HG02938 (cell line): Measurements from ENCODE around the gene SLC7A14.

ENCODE experiments used
- ATAC-seq: cut with Tn5 transposase; IDR thresholded peaks from one replicate; pipeline ENCODE4 v1.9.1; 2021; ENCODE audit warnings: mild to moderate bottlenecking, moderate library complexity; ENCODE audit not compliant: unreplicated experiment

Gene SLC7A14

DNA sequence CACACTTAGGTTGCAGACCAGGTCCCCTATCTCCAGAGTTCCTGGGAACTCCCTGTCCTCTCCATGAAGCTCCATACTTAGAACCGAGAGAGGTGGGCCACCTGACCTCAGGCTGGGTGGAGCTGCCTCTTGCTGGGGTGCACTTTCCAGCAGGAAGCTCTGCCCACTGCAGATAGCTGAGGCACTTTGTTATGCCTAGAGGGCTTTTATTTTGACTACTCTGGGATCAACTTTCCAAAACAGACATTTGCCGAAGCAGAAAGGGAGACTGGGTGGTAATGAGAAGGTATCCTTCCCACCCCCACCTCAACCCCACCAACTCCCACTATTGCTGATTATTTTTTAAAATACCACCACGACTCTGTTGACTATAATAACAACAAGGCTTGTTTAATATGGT, 112.5 kb downstream of the SLC7A14 start:
- no peak for ATAC-seq

DNA sequence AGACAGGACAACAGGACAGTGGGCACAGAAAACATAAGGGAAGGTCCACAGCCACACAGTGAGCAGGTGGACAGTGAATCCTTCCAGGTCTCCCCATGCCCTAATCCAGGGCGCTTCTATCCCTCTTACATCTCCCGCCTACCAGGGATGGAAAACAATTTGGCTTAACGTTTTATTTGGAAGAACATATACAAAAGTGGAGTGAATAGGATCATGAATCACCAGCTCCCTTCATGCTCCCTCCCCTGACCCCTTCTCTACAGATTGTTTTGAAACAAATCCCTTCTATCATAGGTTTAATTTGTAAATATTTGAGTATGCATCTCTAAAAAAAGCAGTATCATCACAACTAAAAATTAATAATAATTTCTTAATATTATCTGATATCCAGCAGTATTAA, 114.7 kb downstream of the SLC7A14 start:
- ATAC-seq = no peak

DNA sequence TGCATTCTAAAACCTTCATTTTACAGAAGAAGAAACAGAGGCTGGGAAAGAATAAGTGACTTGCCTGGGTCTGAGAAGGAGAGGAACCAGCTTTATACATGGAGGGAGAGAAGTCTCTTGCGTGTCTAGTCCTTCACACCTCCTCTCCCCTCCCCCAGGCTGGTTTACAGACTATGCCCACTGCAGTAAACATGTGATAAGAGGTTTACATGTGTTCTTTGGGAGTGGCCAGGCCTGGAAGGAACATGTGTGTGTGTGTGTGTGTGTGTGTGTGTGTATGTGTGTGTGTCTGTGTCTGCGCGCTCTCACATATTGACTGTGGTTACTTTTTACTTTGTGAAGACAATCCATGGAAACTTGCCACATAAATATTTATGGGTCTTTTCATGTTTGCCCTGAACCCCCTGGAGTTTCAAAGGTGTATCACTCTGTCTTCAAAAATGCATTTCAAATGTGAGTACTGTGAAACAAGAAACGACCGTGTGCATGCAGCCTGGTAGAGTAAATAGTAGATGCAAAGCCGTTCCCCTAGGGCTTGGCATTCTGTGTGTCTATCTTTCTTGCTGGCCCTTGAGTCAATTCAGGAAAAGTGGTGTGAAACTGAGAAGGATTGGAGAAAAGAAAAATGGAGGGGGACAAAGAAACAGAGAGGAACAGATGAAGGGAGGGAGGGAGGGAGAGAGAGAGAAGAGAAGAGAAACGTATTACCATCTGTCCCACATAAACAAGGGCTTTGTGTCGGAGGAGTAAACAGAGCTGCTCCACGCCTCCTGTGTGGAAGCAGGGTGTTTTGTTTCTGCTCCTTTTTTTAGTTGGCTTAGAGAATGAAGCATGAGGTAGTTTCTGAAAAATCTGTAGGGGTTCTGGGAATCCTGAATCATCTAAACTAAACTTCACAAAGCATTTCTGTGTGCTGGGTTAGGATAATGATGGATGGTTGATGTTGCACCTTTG, 115.5 kb downstream of the SLC7A14 start:
- no peak for ATAC-seq

DNA sequence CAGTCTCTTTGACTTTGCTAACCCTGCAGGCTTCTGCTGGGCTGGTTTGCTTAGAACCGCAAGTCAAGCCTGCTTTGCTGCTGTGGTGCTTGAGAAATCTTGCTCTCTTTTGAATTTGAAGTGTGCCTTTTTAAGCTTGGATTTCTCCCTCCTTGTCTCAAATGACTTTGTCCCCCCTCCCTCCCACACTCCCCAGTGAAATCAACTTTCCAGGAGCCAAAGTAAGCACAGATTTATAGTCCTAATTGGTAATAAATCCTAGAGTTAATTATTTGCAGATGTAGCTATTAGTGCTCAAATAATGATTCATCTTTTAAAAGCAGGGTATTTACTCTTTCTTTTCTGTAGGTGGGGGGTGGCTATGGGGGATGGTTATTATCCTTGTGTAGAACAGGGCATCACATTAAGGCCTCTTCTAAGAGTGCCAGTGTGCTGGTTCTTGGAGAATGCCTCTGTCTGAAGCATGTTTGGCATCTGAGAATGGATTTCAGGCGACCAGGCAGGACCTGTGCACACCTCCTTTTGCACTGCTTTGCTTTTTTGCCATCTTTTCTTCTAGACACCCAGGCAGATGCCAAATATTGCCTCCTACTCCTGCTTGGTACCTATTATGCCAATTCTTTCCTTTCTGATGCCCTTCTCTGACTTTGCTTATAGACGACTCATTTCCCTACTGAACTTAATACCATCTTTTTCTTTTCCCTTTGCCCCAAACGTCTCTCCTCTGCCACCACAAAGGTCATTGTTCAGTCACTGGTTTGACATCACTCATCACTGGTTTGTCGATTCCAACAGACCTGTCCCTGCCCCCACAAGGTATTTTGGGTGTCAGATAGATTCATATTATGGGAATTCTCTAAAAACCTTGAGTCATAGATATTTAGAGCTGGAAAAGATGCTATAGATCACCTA, 116.5 kb downstream of the SLC7A14 start:
- no peak for ATAC-seq

DNA sequence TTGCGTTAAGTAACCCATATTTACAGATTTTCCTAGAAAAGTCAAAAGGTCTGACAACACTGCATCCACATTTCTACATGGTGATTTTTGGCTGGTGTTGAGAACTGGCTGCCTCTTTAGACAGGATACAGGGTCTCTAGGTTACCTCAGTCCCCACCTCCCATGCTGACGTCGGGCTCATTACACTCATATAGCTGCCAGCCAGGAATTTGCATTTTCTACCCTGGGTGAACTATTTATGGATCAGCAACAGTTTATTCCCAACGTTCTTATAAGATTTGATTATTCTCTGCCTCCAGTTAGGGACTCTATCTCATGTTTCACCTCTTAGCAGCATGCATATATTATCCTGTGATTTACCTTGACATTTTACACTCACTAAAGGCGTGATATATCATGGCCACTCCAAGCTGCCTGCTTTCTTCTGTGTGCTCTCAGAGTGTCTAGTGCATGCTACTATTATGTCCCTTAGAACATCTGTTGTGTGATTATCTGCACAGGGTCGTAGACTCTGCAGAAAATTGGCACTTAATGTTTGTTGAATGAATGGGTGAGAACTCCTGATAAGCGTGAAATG, 118.2 kb downstream of the SLC7A14 start:
- no peak for ATAC-seq

DNA sequence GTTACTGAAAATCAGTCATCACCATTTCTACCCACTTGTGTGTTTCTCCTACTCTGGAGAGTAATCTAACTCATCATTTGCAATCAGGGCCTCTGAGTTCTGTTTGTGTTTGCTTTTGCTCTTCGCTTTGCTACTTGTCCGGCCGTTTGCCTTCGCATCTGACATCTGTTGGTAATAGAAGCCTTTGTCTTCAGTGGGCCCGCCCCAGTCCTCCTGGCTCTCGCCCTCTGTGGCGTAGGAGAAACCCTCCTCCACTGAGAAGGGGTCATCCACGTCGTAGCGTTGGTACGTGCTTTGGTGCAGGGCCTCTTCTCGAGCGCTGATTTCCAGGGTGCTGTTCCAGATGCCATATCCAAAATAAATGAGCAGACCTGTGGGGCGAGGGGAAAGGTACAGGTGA, 118.9 kb downstream of the SLC7A14 start:
- no peak for ATAC-seq

DNA sequence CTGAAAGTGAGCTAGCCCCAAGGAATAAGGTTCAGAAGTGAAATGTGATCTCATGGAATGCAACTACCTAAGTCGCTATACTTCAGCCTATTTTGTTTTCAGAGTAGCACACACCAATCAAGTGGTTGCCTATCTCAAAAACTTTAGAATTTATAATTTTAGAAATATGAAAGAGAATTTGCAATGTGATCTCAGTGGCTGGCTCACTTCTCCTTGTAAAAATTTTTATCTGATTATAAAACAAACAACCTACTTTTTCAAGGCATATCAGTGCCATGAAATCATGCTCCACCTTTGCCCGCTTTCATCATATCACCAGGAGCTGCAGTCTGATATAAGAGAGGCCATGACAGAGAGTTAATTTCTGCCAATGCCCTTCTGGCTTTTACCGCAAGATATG, 119.9 kb downstream of the SLC7A14 start:
- no peak for ATAC-seq

DNA sequence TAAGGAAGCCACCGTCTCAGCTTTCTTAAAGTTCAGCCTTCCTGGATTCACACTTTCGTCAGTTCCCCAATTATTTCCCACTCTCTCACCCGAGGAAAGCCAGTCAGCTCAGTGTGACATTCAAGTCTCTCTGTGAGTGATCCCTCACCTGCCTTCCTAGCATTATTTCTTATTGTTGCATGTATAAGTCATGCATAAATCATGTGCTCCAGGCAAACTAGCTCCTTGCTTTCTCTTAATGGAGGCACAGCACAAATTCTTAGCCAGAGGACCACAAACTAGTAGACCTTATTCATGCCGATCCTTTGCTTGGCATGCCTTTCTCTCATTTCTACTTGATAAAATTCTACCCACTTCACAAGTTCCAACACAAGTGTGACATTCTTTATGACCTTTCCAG, 122.9 kb downstream of the SLC7A14 start:
- ATAC-seq = no peak

DNA sequence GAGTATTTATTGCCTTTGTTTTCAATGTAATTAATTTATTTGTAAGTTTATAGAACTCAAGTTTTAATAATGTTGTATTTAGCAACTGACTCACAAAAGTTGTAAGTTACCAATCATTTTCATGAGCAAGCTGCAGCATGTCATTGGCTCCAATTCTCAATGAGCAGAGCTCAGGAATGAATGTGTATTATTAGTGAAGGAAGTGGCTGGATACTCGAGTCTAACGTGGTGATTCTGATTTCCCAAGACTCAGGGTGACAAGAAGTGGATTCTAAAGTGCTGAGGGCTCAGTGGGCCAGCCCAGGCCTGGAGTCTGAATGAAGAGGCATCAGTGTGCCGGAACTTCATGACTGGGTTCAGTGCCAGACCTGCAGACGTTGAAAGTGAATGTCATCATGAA, 127.6 kb downstream of the SLC7A14 start:
- ATAC-seq = no peak

DNA sequence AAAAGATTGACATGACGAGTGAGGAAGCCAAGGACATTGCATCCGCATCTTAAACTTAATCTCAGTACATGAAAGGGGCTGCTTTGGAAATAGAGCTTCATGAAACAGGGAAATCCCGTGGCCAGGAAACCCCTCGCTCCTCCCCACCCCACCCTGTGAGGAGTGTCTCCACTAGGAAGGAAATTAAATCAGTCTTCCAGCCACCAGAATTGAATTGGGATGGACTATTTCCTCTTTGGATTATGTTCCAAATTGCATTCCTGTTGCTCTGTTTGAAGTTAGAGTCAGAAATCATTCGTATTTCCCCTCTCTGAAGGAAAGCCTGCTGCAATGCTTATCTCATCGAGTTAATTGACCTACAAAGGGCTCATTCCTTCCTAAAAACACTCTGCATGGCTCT, 131.4 kb downstream of the SLC7A14 start:
- ATAC-seq = no peak

DNA sequence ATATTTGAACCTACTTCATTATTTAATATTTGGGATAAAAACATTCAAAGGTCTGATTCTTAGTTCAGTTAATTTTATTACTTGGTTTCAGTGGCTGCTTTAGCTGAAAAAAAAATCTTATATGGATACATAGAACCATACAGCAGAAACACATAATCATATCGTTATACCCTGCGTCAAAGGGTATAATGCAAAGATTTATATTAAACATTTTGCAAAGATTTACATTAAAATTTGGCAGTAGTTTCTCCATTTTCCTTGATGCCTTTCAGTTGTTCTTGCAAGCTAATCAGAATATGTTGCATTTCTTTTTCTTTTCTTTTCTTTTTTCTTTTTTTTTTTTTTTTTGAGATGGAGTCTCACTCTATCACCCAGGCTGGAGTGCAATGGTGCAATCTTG, 135.8 kb downstream of the SLC7A14 start:
- ATAC-seq = no peak

DNA sequence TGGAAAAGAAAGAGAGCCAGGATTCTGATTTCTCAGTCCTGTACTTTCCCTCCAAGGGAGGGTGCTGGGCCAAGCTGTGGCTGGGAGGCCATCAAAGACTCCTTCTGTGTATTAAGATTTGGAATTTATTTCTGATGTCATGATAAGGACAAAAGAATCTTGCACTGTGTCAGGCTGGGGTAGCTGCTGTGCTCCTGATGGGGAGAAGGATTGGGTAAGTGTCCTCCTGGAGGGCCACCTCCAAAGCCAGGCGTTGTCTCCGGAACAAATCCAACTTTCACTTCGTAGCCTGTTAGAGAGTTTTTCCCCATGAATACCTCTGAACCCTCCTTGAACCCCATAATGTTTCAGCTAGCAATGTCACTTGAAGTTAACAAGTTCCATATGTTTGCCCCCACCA, 137.3 kb downstream of the SLC7A14 start:
- ATAC-seq = no peak

DNA sequence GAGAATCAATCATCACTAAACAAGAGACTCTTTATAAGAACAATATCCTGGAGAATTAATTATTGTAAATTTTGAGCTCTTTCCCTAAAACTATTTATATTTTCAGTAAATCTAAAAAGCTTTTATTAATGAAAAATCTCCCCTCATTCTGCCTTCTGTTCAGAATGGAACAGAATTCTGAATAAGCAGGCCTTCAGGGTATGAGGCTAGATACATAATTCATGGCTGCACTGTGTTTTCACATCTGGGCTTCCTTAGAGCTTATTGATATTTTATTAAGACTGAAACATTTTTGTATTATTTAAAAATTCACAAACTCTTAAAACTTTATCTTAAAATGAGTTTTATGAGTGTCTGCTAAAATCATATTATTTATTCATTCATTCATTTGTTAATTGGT, 142.4 kb downstream of the SLC7A14 start:
- no peak for ATAC-seq

DNA sequence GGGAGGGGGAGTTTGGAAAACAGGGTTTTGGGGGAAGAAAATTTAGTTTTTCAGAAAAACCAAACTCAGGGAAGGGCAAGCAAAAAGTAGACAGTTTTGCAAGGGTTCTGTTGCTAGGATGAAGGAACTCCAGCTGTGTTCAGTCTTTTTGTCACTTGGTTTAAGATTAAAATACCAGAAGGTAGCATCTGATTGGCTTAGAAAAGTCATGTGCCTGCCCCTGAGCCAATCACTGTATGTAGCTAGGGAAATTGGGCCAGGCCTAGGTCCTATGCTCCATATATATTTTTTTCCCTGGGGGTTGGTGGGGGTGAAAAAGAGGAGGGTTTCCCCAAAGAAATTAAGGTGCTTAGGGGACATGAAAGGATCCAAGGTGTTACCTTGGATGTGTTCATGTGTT, 142.9 kb downstream of the SLC7A14 start:
- ATAC-seq = no peak

DNA sequence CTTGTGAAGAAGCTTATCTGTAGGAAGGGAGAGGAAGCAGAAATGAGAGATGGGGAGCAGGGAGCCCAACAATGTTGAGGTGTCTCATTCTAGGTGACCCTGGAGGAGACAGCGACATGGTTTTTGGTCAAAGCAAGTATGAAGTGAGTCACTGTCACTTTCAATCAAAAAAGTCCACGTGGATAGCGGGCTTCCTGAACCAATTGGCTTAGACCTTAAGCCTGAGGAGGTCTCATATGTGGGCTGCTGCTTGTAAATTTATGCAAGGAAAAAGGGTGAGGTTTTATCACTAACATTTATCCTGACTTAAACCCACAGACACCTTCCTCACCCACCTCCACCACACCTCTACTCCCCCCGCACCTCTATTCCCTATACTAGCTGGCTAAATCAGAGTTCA, 144.5 kb downstream of the SLC7A14 start:
- ATAC-seq = no peak

DNA sequence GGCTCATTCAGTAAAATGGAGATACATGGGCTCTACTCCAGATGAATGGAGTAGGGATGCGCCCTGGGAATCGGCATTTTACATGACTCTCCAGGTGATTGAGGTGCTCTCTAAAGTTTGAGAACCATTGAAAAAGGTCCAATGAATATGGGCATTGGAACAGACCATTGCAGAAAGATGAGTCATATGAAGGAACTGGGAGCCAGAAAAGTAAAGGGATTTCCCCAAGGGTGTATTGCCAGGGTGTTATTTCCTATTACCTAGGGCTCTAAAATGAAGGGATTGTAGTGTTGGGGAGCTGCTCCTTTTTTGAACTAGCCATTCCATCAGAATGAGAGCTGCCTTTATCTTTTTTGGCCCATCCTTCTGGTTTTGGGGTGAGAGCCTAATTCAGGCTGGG, 145.5 kb downstream of the SLC7A14 start:
- no peak for ATAC-seq

DNA sequence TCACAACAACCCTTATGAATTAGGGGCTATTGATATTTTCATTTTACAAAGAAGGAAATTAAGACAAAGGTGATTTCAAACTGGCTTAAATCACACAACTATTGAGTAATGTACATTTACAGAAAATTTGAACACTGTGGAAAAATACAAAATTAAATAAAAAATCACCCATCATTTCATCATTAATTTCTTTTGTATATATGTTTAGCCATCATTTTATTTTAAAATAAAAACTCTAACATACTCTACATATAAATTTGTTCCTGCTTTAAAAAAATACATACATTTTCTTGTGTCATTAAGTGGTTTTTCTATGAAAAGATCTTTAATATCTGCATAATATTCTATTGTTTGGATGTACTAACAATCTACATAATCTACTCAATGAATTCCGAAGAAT, 147.0 kb downstream of the SLC7A14 start:
- no peak for ATAC-seq

DNA sequence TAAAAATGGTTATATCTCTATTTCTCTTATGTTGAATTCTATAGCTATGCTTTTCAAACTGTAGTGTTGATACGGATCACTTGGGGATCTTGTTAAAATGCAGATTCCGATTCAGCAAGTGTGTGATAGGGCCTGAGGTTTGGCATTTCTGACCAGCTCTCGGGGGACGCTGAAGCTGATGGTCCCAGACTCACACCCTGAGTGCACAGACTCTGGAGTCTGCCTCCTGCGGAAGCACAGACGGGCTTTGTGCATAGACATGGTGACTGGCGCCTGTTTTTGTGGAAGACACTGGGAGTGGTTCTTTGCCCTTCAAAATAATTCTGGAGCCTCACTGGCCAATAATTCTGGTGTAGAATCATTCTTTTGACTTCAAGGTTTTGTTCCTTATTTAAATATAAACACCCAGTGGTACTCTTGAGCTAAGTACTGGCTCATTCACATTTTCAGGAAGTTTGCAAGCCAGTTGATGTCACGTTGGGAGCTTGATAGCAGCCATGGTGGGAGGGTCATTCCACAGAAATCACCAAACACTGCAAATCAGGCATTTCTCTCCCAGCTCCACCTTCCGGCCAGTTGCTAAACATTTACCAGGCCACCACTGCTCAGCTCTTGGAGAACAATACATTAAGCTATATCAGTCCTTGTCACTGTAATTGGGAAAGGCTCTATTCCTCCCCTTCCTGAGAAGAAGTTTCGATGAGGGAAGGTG, 148.0 kb downstream of the SLC7A14 start:
- ATAC-seq = no peak

DNA sequence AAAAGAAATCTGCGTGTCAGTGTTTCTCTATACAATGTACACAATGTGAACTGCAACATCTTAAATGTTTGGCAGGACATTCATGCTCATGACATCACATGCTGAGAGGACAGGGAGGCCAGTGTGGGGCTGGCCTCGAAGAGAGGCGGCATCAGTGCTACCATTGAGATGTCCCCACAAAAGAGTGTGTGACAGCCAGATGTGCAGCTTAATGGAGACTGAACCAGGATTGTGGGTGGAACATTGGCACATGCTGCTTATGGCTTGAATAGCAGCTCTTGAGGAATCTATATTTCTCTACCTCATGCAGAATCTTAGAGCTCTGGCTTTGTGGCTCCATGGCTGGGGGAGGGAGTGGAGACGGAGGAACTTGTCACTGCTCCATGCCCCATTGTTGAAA, 148.7 kb downstream of the SLC7A14 start:
- no peak for ATAC-seq

DNA sequence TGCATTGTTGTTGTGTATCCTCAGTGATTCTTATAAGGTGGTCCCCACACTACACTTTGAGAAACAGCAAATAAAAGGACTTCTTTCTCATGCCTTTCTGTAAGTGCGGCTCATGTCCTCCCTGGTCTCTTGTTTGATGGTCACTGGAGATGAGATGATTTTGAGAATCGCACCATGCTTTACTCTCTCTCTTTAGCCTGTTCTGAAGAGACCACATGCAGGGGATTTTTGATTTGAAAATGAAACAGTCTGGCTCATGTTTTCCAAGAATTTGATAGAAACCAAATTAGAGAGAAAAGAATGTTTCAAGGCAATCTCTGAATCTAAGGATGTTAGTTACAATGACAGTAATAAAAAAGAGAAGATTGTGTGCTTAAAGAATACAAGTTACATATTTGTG, 149.2 kb downstream of the SLC7A14 start:
- ATAC-seq = no peak

DNA sequence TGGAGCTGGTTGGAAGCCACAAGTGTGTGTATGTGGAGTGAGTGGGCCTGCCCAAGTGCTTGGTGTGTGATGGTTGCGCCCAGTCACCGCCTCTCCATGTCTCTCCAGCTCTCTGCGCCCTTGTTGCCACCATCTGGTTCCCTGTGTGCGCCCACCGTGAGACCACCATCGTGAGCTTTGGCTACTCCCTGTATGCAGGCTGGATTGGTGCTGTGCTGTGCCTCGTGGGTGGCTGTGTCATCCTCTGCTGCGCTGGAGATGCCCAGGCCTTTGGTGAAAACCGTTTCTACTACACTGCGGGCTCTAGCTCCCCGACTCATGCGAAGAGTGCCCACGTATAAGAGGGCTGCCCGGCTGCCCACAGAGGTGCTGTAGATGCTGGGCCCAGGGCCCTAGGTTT, 153.5 kb downstream of the SLC7A14 start:
- no peak for ATAC-seq
